ENCODE measurements around the gene COL28A1. TPM values are rescaled to one million over a fixed set of nuclear protein-coding genes. Genes with fewer than 3 reads are reported as not detected.
A peak's percentile ranks its signal among the peaks of the same experiment; 100 is the strongest.

COL28A1 gene
- polyA plus RNA-seq, 4 donors, result 1.1 to 3.1 (median 1.5) TPM

DNA sequence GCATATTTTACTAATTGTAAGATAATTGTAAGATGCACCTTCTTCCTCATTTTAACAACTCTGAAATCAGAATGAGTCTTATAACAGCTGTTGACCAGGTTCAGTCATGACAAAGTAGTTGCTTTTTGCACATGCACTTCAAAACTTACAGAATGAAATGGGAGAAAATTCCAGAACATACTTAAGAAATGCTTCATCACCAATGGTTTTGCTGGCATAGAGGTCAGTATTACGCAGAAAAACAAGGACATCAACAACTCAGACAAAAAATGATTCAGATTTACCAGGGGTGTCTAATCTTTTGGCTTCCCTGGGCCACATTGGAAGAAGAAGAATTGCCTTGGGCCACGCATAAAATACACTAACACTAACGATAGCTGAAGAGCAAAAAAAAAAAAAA is 13.3 kb downstream of the COL28A1 start:
- H3K4me1 ChIP-seq (ENCODE audit: control insufficient read depth in 3 of 3, insufficient read depth in 2 of 3, low read depth in 1 of 3, low read length in 2 of 3), result peaks cover 0 to 14% (median 6%) of the 10 kb centered on the region in 3 donors
- no peaks in the 10 kb centered on the region for H3K27me3 ChIP-seq (ENCODE audit: control insufficient read depth in 3 of 3, insufficient read depth in 3 of 3, low read length in 3 of 3)
- no peaks in the 10 kb centered on the region for H3K9me3 ChIP-seq (ENCODE audit: control insufficient read depth in 2 of 2, insufficient read depth in 1 of 2, low read depth in 1 of 2, low read length in 1 of 2)
- FAIRE-seq (no peak), DNase-seq (no peak)
- H3K36me3 ChIP-seq (ENCODE audit: control insufficient read depth in 3 of 3, insufficient read depth in 2 of 3, low read depth in 1 of 3, low read length in 3 of 3), result no peaks in the 10 kb centered on the region
- 91 to 94% (median 93%) methylated on average over 3 of the region's 3 CpGs for WGBS, 3 donors
- no peak overlapping the region for H3K27ac ChIP-seq (ENCODE audit: low read depth in 1 of 3, low read length in 2 of 3)
- H3K4me3 ChIP-seq (ENCODE audit: low read depth in 1 of 3, low read length in 3 of 3), result no peak overlapping the region

DNA sequence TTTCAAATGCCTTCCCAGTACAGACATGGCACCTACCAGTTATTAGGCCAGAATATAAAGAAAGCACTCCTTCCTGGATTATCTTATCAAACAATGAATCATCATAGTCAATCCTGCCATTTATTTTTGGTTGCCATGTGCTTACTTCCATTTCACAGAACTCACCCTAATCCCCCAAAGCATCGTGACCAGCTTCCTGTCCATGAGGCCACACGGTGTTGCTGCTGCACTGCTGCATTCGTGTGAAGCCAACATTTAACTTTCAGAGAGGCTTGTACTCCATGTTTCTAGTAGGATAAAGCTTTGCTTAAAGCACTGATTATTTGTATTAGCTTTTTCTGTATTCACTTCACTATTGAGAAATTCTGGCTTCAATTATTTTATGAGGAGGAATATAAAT is 14.4 kb downstream of the COL28A1 start:
- H3K4me3 ChIP-seq (ENCODE audit: low read depth in 1 of 3, low read length in 3 of 3), result no peak overlapping the region
- H3K27me3 ChIP-seq (ENCODE audit: control insufficient read depth in 3 of 3, insufficient read depth in 3 of 3, low read length in 3 of 3), result no peaks in the 10 kb centered on the region
- no peak for DNase-seq
- H3K4me1 ChIP-seq (ENCODE audit: control insufficient read depth in 3 of 3, insufficient read depth in 2 of 3, low read depth in 1 of 3, low read length in 2 of 3), result peaks cover 2 to 19% (median 8%) of the 10 kb centered on the region in 3 donors
- WGBS, 3 donors, result 62 to 82% (median 72%) methylated on average over 3 of the region's 3 CpGs
- FAIRE-seq, result no peak
- H3K36me3 ChIP-seq (ENCODE audit: control insufficient read depth in 3 of 3, insufficient read depth in 2 of 3, low read depth in 1 of 3, low read length in 3 of 3), result no peaks in the 10 kb centered on the region
- H3K9me3 ChIP-seq (ENCODE audit: control insufficient read depth in 2 of 2, insufficient read depth in 1 of 2, low read depth in 1 of 2, low read length in 1 of 2), result no peaks in the 10 kb centered on the region
- no peak overlapping the region for H3K27ac ChIP-seq (ENCODE audit: low read depth in 1 of 3, low read length in 2 of 3)

DNA sequence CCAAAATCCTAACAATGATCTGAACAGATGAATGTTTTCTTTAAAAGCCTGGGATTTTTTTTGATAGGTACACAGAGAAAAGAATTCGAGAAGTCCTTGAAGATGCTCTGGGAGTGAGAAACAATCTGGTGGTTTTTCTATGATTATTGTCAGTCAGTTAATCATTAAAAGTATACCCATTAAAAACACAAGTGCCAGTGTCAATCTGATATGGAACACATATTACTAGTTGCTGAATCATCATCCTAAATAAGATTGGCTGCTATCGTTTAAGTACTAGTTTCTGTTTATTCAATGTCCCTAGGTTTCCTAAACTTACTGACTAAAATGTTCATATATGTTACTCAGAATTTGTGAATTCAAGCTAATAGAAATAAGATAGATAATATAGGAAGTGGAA is 16.1 kb downstream of the COL28A1 start:
- no peaks in the 10 kb centered on the region for H3K36me3 ChIP-seq (ENCODE audit: control insufficient read depth in 3 of 3, insufficient read depth in 2 of 3, low read depth in 1 of 3, low read length in 3 of 3)
- no peaks in the 10 kb centered on the region for H3K9me3 ChIP-seq (ENCODE audit: control insufficient read depth in 2 of 2, insufficient read depth in 1 of 2, low read depth in 1 of 2, low read length in 1 of 2)
- no peaks in the 10 kb centered on the region for H3K27me3 ChIP-seq (ENCODE audit: control insufficient read depth in 3 of 3, insufficient read depth in 3 of 3, low read length in 3 of 3)
- 26 to 59% (median 34%) methylated on average over 2 of the region's 2 CpGs for WGBS, 3 donors
- H3K27ac ChIP-seq (ENCODE audit: low read depth in 1 of 3, low read length in 2 of 3), result no peak overlapping the region
- DNase-seq (peak in 1 of 2 donors; percentile 40), FAIRE-seq (no peak)
- H3K4me1 ChIP-seq (ENCODE audit: control insufficient read depth in 3 of 3, insufficient read depth in 2 of 3, low read depth in 1 of 3, low read length in 2 of 3), result peaks cover 2 to 23% (median 8%) of the 10 kb centered on the region in 3 donors
- H3K4me3 ChIP-seq (ENCODE audit: low read depth in 1 of 3, low read length in 3 of 3), result no peak overlapping the region

DNA sequence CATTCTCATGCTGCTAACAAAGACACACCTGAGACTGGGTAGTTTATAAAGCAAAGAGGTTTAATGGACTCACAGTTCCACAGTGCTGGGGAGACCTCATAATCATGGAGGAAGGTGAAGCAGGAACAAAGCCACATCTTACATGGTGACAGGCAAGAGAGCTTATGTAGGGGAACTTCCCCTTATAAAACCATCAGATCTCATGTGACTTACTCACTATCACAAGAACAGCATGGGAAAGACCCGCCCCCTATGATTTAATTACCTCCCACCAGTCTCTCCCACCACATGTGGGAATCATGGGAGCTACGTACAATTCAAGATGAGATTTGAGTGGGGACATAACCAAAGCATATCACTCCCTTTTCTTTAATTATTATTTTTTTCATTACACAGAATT is 16.6 kb downstream of the COL28A1 start:
- Histone ChIP-seq H3K27ac (ENCODE audit: low read depth in 1 of 3, low read length in 2 of 3) (no peak overlapping the region), H3K9me3 (ENCODE audit: control insufficient read depth in 2 of 2, insufficient read depth in 1 of 2, low read depth in 1 of 2, low read length in 1 of 2) (no peaks in the 10 kb centered on the region), H3K27me3 (ENCODE audit: control insufficient read depth in 3 of 3, insufficient read depth in 3 of 3, low read length in 3 of 3) (no peaks in the 10 kb centered on the region), H3K36me3 (ENCODE audit: control insufficient read depth in 3 of 3, insufficient read depth in 2 of 3, low read depth in 1 of 3, low read length in 3 of 3) (no peaks in the 10 kb centered on the region), H3K4me1 (ENCODE audit: control insufficient read depth in 3 of 3, insufficient read depth in 2 of 3, low read depth in 1 of 3, low read length in 2 of 3) (peaks cover 2 to 23% (median 8%) of the 10 kb centered on the region in 3 donors), H3K4me3 (ENCODE audit: low read depth in 1 of 3, low read length in 3 of 3) (no peak overlapping the region)
- 81 to 94% (median 91%) methylated on average over 2 of the region's 2 CpGs for WGBS, 3 donors
- FAIRE-seq (no peak), DNase-seq (no peak)

DNA sequence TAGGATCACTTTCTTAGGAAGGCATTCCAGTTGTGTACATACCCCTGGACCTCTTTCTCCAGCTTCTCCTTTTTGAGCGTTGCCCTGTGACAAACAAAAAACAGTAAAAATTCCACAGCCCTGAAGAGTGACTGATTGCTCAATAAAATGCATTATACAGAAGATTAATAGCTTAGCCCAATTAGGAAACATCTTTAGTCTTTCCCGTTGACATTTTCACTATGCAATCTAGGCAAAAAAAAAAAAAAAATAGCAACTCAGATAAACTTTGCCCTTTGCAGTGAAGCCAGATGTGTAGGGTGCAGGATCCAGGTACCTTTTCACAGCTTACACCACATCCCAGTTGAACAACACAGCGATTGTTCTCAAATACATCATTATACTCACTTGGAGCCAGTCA is 17.9 kb downstream of the COL28A1 start:
- WGBS, 3 donors, result 26 to 33% (median 27%) methylated on average over 3 of the region's 3 CpGs
- FAIRE-seq, result no peak
- Histone ChIP-seq H3K9me3 (ENCODE audit: control insufficient read depth in 2 of 2, insufficient read depth in 1 of 2, low read depth in 1 of 2, low read length in 1 of 2) (no peaks in the 10 kb centered on the region), H3K27me3 (ENCODE audit: control insufficient read depth in 3 of 3, insufficient read depth in 3 of 3, low read length in 3 of 3) (no peaks in the 10 kb centered on the region), H3K27ac (ENCODE audit: low read depth in 1 of 3, low read length in 2 of 3) (no peak overlapping the region), H3K36me3 (ENCODE audit: control insufficient read depth in 3 of 3, insufficient read depth in 2 of 3, low read depth in 1 of 3, low read length in 3 of 3) (no peaks in the 10 kb centered on the region), H3K4me3 (ENCODE audit: low read depth in 1 of 3, low read length in 3 of 3) (no peak overlapping the region), H3K4me1 (ENCODE audit: control insufficient read depth in 3 of 3, insufficient read depth in 2 of 3, low read depth in 1 of 3, low read length in 2 of 3) (peaks cover 5 to 30% (median 5%) of the 10 kb centered on the region in 3 donors)
- no peak for DNase-seq

DNA sequence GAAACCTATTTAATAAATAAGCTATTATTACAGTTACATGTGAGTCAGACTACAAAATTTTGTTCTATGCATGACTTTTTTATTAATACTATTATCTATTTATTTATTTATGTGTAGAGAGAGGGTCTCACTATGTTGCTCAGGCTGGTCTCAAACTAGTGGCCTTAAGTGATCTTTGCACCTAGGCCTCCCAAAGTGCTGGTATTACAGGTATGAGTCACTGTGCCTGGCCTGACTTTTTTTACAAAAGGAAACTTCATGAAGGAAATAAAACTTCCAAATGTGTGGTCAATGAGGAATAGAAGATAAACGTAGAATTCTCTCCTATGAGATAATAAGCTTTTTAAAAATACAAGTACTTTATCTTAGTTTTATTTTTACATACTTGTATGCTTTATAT is 19.0 kb downstream of the COL28A1 start:
- Histone ChIP-seq H3K9me3 (ENCODE audit: control insufficient read depth in 2 of 2, insufficient read depth in 1 of 2, low read depth in 1 of 2, low read length in 1 of 2) (no peaks in the 10 kb centered on the region), H3K27me3 (ENCODE audit: control insufficient read depth in 3 of 3, insufficient read depth in 3 of 3, low read length in 3 of 3) (no peaks in the 10 kb centered on the region), H3K36me3 (ENCODE audit: control insufficient read depth in 3 of 3, insufficient read depth in 2 of 3, low read depth in 1 of 3, low read length in 3 of 3) (no peaks in the 10 kb centered on the region), H3K4me1 (ENCODE audit: control insufficient read depth in 3 of 3, insufficient read depth in 2 of 3, low read depth in 1 of 3, low read length in 2 of 3) (peaks cover 5 to 31% (median 5%) of the 10 kb centered on the region in 3 donors), H3K27ac (ENCODE audit: low read depth in 1 of 3, low read length in 2 of 3) (no peak overlapping the region), H3K4me3 (ENCODE audit: low read depth in 1 of 3, low read length in 3 of 3) (no peak overlapping the region)
- DNase-seq (peak; percentile 31 to 67), FAIRE-seq (peak; percentile 64)
- WGBS, 3 donors, result 27 to 50% (median 27%) methylated on average over 1 of the region's 1 CpG

DNA sequence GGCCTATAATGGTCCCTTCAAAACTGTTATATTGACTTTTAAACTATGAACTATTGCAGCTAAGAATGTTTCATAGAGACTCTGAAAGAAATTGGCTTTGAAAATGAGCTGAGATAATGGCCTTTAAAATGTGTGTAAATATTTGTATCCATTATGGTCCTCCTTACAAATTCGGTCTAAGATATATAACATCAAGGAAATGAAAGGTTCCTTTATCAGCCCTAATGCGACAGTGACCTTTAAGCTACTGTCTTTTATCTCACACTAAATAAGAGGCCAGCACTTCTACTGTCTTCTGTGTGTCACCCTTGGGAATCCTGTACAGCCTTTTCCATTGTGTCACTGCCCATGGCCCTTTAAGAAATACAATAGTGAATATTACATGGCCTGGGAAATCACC is 19.5 kb downstream of the COL28A1 start:
- H3K36me3 ChIP-seq (ENCODE audit: control insufficient read depth in 3 of 3, insufficient read depth in 2 of 3, low read depth in 1 of 3, low read length in 3 of 3), result no peaks in the 10 kb centered on the region
- no peaks in the 10 kb centered on the region for H3K9me3 ChIP-seq (ENCODE audit: control insufficient read depth in 2 of 2, insufficient read depth in 1 of 2, low read depth in 1 of 2, low read length in 1 of 2)
- peaks cover 5 to 31% (median 5%) of the 10 kb centered on the region in 3 donors for H3K4me1 ChIP-seq (ENCODE audit: control insufficient read depth in 3 of 3, insufficient read depth in 2 of 3, low read depth in 1 of 3, low read length in 2 of 3)
- no peak overlapping the region for H3K4me3 ChIP-seq (ENCODE audit: low read depth in 1 of 3, low read length in 3 of 3)
- WGBS, 3 donors, result 21 to 59% (median 36%) methylated on average over 2 of the region's 2 CpGs
- H3K27ac ChIP-seq (ENCODE audit: low read depth in 1 of 3, low read length in 2 of 3), result no peak overlapping the region
- no peaks in the 10 kb centered on the region for H3K27me3 ChIP-seq (ENCODE audit: control insufficient read depth in 3 of 3, insufficient read depth in 3 of 3, low read length in 3 of 3)
- DNase-seq, result peak; percentile 21 to 31
- FAIRE-seq, result no peak

DNA sequence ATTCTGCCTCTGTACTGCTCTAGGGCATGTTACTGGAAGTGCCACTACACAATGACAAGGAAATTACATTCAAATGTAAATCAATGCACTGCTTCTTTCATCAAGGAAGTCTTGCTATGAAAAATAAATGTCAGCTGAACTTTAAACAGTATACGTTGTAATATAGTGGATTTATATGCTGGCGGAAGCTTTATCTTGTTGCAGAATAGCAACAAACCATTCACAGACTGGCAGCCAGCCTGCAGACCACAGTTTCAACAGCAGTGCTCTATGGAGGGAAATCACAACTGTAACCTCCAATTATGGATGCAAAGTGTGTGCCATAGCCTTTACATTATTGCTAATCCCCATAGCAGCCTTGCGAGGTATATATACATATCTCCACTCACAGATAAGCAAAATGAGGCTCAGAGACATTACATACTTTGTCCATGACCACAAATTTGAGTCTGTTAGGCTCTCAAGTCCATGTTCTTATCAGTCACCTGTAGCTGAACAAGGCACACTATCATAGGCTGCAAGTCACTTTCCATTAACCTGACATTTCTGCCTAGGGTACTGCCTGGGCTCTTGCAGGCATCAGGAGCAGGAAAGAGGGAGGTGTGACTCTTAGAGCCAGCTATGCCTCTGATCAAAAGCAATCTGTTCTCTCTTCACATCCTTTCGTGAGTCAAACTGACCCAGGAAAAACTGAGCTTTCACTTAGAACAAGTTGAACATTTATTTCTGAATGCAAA is 22.6 kb downstream of the COL28A1 start:
- Histone ChIP-seq H3K36me3 (ENCODE audit: control insufficient read depth in 3 of 3, insufficient read depth in 2 of 3, low read depth in 1 of 3, low read length in 3 of 3) (no peaks in the 10 kb centered on the region), H3K4me3 (ENCODE audit: low read depth in 1 of 3, low read length in 3 of 3) (no peak overlapping the region), H3K27me3 (ENCODE audit: control insufficient read depth in 3 of 3, insufficient read depth in 3 of 3, low read length in 3 of 3) (no peaks in the 10 kb centered on the region), H3K27ac (ENCODE audit: low read depth in 1 of 3, low read length in 2 of 3) (peak overlapping the region; percentile 56 to 66 (median 61)), H3K4me1 (ENCODE audit: control insufficient read depth in 3 of 3, insufficient read depth in 2 of 3, low read depth in 1 of 3, low read length in 2 of 3) (peaks cover 4 to 28% (median 5%) of the 10 kb centered on the region in 3 donors), H3K9me3 (ENCODE audit: control insufficient read depth in 2 of 2, insufficient read depth in 1 of 2, low read depth in 1 of 2, low read length in 1 of 2) (no peaks in the 10 kb centered on the region)
- 8 to 51% (median 35%) methylated on average over 4 of the region's 4 CpGs for WGBS, 3 donors
- peak; percentile 84 to 89 for DNase-seq
- FAIRE-seq, result no peak

DNA sequence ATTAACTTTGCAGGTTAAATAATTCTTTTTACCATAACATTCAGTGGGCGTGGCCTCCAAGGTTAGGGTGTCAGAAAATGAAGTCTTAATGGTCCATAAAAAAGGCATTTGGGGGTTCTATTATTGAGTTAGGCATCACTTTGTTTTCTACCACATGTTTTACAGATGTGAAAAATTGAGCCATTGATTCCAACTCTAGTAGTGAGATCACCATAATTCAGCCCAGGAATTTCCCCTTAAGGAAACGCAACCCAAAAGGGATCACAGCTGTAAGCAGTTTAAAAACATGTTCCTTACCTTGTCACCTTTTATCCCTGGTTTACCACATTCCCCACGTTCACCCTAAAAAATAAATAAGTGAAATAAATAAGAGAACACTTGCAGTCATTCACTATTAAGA is 24.9 kb downstream of the COL28A1 start:
- no peak overlapping the region for H3K27ac ChIP-seq (ENCODE audit: low read depth in 1 of 3, low read length in 2 of 3)
- 80 to 91% (median 83%) methylated on average over 3 of the region's 3 CpGs for WGBS, 3 donors
- no peak overlapping the region for H3K4me3 ChIP-seq (ENCODE audit: low read depth in 1 of 3, low read length in 3 of 3)
- no peaks in the 10 kb centered on the region for H3K27me3 ChIP-seq (ENCODE audit: control insufficient read depth in 3 of 3, insufficient read depth in 3 of 3, low read length in 3 of 3)
- DNase-seq, result no peak
- no peaks in the 10 kb centered on the region for H3K36me3 ChIP-seq (ENCODE audit: control insufficient read depth in 3 of 3, insufficient read depth in 2 of 3, low read depth in 1 of 3, low read length in 3 of 3)
- no peaks in the 10 kb centered on the region for H3K9me3 ChIP-seq (ENCODE audit: control insufficient read depth in 2 of 2, insufficient read depth in 1 of 2, low read depth in 1 of 2, low read length in 1 of 2)
- peaks cover 0 to 13% (median 2%) of the 10 kb centered on the region in 3 donors for H3K4me1 ChIP-seq (ENCODE audit: control insufficient read depth in 3 of 3, insufficient read depth in 2 of 3, low read depth in 1 of 3, low read length in 2 of 3)
- no peak for FAIRE-seq
